ENCODE measurements around the gene BTBD17.

DNA sequence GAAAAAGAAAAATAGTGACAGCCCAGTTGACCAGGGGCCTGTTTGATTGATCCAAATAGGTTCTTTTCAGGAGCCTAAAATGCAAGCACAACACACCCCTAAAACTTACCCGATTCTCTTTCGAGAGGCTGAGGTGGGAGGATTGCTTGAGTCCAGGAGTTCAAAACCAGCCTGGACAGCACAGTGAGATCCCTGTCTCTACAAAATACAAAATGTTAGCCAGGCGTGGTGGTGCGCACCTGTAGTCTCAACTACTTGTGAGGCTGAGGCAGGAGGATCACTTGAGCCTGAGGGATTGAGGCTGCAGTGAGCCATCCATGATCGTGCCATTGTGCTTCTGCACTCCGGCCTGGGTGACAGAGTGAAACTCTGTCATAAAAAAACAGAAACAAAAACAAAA lies 37.1 kb downstream of the BTBD17 start:
- TF ChIP-seq CTCF (conservative IDR thresholded peaks at IDR 0.05 in 1 of 2, IDR thresholded peaks at IDR 0.05 in 1 of 2; ENCODE audit: extremely low read depth in 1 of 2, insufficient read depth in 1 of 2, low read depth in 1 of 2, low read length in 2 of 2) (no peak), EZH2 (IDR thresholded peaks at IDR 0.05; ENCODE audit: borderline replicate concordance, low read length) (no peak)
